HG02678 (cell line): ENCODE measurements around the gene NLRP3.
"Not testable (repeated sequence)": the region's sequence is repeated elsewhere in the genome, so short reads cannot be mapped to it uniquely, and the experiment has no call there.

Source experiments
- ATAC-seq: cut with Tn5 transposase; IDR thresholded peaks from one replicate; pipeline ENCODE4 v1.9.1; 2021; ENCODE audit warnings: mild to moderate bottlenecking, moderate library complexity; ENCODE audit not compliant: unreplicated experiment

NLRP3 gene

DNA sequence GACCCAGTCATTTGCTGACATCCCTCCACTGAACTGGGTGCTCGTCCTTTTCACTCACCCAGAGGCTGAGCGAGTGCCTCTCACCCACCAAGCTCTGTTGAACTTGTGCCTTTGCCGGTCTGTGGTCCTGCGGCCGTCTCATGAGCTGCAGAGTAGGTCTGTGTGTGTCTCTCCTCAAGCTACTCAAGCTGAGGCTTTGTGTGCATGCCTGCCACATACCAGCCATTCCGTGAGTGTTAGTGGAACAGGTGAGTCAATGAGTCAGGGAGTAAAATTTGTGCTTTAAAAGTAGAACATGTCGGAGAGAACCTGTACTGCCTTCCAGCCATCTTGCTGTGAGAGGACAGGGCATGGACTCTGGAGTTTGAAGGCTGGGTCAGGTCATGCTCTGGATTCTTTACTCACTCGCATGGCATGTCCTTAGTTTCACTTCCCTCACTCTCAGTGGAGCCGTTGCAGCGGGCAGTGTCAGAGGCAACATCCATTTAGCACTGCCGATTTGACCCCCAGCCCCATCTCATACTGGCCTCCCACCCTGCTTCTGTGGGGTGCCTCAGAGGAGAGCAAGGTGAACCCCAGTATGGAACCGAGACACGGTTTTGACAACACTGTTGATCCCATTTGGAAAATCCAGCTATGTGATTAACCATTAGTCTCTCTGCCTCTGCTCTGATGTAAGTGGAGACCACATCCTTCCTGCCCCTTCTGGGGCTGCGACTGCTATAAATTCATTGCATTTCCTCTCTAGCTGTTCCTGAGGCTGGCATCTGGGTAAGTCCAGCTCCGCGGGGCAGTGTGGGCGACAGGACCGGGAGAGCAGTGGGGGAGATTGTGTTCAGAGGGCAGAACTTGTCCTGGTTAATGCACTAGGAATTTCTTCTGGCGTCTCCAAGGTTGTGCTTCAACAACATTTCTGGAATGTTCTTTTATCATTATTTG is at the start of gene NLRP3:
Gene NLRP3, plus strand, starts transcription at position 751 of the 939 bp plus-strand sequence. CDS start 2,628 bp downstream, outside the sequence.
- ATAC-seq, result no peak

DNA sequence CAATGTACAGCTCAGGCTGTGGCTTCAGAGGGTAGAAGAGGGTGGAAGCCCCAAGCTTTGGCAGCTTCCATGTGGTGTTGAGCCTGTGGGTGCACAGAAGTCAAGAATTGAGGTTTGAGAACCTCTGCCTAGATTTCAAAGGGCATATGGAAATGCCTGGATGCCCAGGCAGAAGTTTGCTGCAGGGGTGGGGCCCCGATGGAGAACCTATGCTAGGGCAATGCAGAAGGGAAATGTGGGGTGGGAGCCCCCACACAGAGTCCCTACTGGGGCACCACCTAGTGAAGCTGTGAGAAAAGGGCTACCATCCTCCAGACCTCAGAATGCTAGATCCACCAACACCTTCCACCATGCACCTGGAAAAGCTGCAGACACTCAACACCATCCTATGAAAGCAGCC is 49.6 kb upstream of the NLRP3 start:
- ATAC-seq, result not testable (repeated sequence)

- ATAC-seq, result no peak
Observed at GRCh38 chr1:247366926-247367645, 48.9 kb upstream of the NLRP3 start.

- no peak for ATAC-seq
Observed at GRCh38 chr1:247367786-247368422, 48.1 kb upstream of the NLRP3 start.

- no peak for ATAC-seq
Observed at GRCh38 chr1:247368490-247369145, 47.4 kb upstream of the NLRP3 start.

DNA sequence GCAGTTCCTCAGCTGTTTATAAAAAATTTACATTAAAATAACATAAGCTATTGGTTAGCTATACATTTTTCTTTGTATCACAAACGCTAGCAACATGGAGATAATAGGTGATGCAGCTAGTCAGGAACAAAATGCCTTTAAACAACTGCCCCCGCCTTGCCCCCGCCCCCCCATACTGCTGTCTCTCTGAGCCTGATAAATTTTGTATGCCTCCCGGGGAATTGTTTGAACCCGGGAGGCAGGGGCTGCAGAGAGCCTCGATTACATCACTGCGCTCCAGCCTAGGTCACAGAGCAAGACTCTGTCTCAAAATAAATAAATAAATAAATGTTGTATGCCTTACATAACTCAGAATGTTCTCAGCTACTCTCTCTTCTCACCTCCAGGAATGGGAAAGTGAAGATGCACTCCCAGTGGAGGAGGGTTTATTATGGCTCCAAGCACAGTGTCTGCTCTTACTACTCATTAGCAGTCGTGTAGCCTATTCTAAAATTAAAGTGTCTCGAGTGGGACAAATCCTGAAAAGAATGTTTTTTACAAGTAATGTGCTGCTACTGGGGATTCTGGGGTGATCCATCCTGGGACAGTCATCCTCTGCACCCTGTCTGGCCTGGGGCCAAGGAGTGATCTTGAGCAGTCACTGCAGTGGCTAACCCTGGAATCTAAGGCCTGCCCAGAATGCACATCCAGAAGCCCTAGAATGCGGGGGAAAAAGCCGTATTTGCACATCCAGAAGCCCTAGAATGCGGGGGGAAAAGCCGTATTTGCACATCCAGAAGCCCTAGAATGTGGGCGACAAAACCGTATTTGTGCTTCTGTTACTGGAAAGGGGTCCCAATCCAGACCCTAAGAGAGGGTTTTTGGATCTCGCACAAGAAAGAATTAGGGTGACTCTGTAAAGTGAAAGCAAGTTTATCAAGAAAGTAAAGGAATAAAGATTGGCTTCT is 44.9 kb upstream of the NLRP3 start:
- no peak for ATAC-seq

DNA sequence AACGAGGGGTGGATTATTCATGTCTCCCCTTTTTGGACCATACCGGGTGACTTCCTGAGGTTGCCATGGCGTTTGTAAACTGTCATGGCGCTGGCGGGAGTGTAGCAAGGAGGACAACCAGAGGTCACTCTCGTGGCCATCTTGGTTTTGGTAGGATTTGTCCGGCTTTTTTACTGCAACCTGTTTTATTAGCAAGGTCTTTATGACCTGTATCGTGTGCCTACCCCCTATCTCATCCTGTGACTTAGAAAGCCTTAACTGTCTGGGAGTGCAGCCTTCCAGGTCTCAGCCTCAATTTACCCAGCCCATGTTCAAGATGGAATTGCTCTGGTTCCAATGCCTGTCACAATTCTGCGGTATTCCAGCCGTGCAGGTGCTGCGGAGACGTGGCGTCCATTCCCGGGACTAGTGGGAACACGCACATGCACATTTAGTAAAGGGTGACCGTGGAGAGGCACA is 44.1 kb upstream of the NLRP3 start:
- no peak for ATAC-seq

DNA sequence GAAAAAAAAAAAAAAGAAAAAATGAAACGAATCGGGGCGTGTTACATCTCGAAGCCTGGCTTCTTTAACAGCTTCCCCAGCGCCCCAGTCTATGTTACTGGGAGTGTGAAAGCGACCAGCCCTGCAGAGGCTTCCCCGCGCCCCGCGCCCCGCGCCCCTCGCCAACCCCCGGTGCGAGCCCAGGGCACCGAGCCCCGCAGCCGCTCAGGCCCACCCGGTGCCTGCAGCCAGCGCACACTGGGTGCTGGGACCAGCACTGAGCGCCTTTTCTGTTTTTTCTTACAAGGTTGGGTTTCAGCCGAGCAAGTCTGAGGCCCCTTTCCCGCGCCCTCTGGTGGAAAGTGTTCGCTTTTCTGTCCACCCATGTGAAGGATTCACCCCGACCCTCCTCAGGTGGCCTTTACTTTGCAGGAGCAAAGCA is 42.2 kb upstream of the NLRP3 start:
- ATAC-seq, result peak; percentile 75

DNA sequence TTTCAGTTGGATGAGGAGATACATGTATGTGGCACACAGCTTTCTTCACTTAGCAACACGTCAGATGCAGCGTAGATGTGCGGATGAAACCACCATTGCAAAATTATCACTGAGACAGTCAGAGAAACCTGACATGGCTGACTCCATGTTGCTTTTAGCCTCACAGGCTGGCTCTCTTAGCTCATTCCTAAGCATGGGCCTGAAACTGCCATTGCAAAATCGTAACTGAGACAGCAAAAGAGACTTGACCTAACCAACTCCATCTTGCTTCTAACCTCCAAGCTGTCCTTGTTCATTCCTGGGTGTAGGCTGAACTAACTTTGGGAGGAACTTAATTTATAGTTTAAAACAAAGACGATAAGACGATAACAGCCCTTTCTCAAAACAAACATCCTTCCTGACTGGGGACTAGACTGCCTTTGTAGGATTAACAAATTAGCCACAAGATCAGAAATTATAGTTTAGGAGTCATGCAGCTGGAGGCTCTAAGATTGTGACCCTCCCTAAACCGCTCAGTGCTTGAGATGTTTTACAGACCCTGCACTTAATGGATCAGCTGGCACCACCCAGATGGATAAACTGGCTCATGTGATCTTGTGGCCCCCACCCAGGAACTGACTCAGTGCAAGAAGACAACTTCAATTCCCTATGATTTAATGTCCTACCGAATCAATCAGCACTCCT is 41.2 kb upstream of the NLRP3 start:
- ATAC-seq, result not testable (repeated sequence)

- ATAC-seq, result no peak
Observed at GRCh38 chr1:247375747-247376146, 40.2 kb upstream of the NLRP3 start.

DNA sequence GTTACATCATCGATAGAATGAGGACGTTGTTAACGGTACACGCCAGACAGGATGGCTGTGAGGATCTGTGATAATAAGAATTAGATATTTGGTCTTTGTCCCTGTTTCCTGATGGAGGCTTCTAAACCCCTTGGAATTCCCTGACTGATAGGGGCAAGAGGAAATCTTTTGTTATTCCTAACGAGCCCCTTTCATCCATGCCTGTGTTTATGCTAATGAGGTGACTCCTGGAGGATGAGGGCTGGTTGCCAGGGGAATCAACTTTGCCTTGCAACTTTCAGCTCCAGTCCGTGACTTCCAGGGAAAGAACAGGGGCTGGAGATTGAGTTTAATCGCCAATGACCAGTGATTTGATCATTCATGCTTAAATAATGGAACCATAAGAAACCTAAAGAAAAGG is 39.3 kb upstream of the NLRP3 start:
- no peak for ATAC-seq

GRCh38 chr1:247377656-247378055 is 38.3 kb upstream of the NLRP3 start:
- not testable (repeated sequence) for ATAC-seq

DNA sequence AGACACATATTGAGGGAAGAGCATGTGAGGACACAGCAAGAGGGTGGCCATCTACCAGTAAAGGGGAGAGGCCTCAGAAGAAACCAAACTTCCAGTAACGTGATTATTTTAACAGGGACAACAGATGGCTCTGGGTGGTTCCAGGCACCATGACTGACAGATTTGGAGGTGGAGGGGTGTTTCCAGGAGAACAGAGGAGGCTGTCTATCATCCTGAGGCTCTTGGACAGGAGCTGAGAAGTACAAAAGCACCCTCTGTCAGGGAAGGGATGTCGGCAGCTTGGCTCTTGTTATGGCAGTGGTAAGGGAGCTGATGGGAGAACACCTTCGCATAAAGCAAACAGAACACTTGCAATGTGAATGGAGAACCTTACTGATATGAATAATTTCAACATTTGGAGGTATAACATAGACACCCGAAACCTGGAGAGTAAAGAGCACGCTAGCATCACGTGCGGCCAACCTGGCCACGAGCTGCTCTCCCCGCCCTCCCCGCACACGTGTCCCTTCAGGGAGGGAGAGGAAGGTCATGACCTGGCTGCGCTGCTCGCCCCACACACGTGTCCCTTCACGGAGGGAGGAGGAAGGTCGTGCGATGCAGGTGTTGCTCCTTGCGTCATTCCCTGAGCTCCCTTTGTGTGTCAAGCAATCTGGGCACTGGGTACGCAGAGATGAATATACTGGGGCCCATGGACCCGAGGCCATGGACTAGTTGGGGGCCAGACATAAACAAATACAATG is 37.5 kb upstream of the NLRP3 start:
- ATAC-seq, result no peak

DNA sequence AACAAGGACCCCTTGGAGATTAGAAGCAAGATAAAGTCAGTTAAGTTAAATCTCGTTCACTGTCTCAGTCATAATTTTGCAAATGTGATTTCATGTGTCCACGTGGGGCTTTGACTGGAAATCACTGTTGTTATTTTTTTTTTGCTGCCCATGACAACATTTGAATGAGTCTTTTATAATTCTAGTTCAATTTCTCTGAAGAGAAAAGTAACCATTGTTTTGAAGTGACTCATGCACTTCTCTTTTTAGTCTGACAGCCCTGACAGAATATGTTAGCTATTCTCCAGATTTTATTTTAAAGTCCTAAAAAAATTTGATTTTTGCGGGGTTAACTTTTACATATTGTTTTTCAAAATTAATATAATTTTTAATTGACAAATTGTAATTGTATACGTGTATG is 30.7 kb upstream of the NLRP3 start:
- no peak for ATAC-seq

DNA sequence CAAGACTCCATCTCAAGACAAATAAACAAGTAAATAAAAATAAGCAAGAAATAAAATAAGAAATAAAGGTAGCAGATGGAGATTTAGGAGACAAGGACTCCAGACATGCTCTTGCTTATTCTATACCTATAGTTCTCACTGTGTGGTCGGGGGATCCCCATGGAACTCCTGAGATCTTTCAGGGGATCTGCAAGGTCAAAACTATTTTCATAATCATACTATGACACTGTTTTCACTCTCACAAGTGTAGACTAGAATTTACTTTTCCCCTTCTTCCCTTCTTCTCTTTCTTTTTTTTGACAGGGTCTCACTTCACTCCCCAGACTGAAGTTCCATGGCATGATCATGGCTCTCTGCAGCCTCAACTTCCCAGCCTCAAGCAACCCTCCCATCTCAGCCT is 29.8 kb upstream of the NLRP3 start:
- peak; percentile 13 for ATAC-seq

DNA sequence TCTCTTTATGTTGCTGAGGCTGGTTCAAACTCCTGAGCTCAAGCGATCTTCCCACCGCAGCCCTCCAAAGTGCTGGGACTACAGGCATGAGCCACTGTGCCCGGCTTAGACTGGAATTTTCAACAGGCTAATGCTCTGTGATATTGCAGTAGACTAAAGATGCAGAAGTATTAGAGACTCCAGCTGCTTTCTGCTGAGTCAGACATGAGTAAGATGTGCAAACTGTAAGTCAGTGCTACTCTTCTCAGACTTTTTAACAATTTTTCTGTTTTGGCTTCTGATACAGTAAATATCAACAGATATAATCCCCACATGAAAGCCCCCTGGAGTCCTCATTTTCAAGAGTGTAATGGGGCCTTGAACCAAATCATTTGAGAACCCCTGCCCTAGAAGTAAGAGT is 29.3 kb upstream of the NLRP3 start:
- no peak for ATAC-seq

- no peak for ATAC-seq
Observed at GRCh38 chr1:247387096-247387495, 28.9 kb upstream of the NLRP3 start.

DNA sequence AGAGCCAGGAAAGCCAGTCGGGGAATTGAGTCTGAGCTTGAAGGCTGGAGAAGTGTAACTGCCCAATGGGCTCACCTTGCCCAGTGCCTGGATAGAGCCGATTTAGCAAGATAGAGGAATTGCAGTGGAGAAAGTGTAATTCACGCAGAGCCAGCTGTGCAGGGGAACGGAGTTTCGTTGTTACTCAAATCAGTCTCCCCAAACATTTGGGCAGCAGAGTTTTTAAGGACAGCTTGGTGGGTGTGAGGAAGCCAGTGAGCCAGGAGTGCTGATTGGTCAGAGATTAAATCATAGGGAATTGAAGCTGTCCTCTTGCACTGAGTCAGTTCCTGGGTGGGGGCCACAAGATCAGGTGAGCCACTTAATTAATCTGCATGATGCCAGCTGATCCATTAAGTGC is 28.4 kb upstream of the NLRP3 start:
- no peak for ATAC-seq
